Tibial artery (tissue), 4 donors: ENCODE data around the gene LRRC4B.

Experiments
- DNase-seq, 2 donors: peaks; one replicate each; pipeline ENCODE4 v3.0.0-alpha.2; 2019
- H3K27ac ChIP-seq, 2 donors: fragments of 200-600 bp; sonication (generic) in 1 of 2; 1 replicate in 1 of 2; 2 replicates in 1 of 2; pipeline ENCODE4 v1.5.1; 2018 to 2019; ENCODE audit warnings: mild to moderate bottlenecking in 1 of 2
- H3K27me3 ChIP-seq, 2 donors: fragments of 200-600 bp; sonication (generic) in 1 of 2; one replicate each; pipeline versions ENCODE4 v1.5.1 to v1.6.0; 2016 to 2019
- H3K36me3 ChIP-seq, 3 donors: fragments of 200-600 bp; sonication (generic) in 2 of 3; one replicate each; pipeline ENCODE4 v1.5.1; 2016 to 2019; ENCODE audit warnings: mild to moderate bottlenecking in 2 of 3
- H3K4me1 ChIP-seq, 4 donors: fragments of 200-600 bp; sonication (generic) in 2 of 4; 1 replicate in 3 of 4; 2 replicates in 1 of 4; pipeline ENCODE4 v1.5.1; 2016 to 2019
- H3K4me3 ChIP-seq, 2 donors: fragments of 200-600 bp; sonication (generic) in 1 of 2; 1 replicate in 1 of 2; 2 replicates in 1 of 2; pipeline ENCODE4 v1.5.1; 2018 to 2019; ENCODE audit warnings: mild to moderate bottlenecking in 2 of 2
- H3K9me3 ChIP-seq, 3 donors: fragments of 200-600 bp; sonication (generic) in 1 of 3; one replicate each; pipeline ENCODE4 v1.5.1; 2016 to 2019
- CTCF ChIP-seq, 2 experiments: fragments of 200-600 bp in 1 of 2; fragments of 450-650 bp in 1 of 2; IDR thresholded peaks; one replicate each; pipeline ENCODE4 v1.5.1; 2017 to 2019; ENCODE audit warnings: antibody characterized with exemption in 2 of 2, mild to moderate bottlenecking in 1 of 2, moderate library complexity in 1 of 2
- intact Hi-C: fragments of 100-400 bp; cut with DNase I; formaldehyde crosslinking; loops from one replicate; pipeline ENCODE4 v1.15.0; 2023; ENCODE audit warnings: low total_unique reads

LRRC4B gene

GRCh38 chr19:50557009-50557613 is 11.1 kb downstream of the LRRC4B start:
- Histone ChIP-seq H3K27ac (no peak overlapping the region), H3K9me3 (no peaks in the 10 kb centered on the region), H3K4me3 (peak overlapping the region in 1 of 2 donors; percentile 51), H3K27me3 (peaks cover 0 to 81% of the 10 kb centered on the region in 2 donors), H3K36me3 (no peaks in the 10 kb centered on the region), H3K4me1 (peaks cover 0 to 14% (median 12%) of the 10 kb centered on the region in 4 donors)
- DNase-seq: no peak
- intact Hi-C loops: no loop called here
- TF ChIP-seq CTCF (IDR thresholded peaks at IDR 0.05): no peak

DNA sequence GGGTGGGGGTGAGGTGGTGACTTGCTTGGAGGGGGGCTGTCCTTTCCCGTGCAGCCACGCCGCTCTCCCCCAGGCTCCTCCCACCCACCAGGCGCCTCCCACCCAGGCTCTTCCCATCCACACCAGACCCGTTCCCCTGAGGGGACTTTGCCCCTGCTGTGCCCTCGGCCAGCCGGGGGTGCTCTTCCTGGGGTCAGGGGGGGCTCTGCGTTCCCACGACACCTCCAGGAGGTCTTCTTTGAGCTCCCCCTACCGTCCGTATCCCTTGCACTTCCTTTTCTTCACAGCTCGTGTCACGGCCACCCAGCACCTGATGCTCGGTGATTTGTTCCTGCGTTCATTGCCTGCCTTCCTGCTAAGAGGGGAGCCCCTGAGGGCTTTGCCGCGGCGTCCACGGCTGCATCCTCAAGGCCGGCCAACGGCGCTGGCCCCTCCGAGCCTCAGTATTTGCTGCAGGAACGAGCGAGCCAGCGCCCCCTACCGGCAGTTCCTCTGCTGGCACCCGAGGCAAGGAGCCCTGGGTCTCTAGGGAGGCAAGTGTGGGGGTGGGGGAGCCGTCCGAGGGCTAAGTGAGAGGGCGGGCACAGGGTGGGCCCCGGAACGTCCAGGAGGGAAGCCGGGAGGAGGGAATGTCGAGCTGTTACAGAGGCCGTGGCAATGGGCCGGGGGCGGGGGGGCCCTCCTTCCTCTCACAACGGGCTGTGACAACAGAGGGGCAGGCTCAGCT is 11.8 kb downstream of the LRRC4B start:
- Histone ChIP-seq H3K27ac (no peak overlapping the region), H3K36me3 (no peaks in the 10 kb centered on the region), H3K4me3 (peak overlapping the region; percentile 42 to 51), H3K4me1 (peaks cover 0 to 19% (median 15%) of the 10 kb centered on the region in 4 donors), H3K9me3 (no peaks in the 10 kb centered on the region), H3K27me3 (peaks cover 0 to 80% of the 10 kb centered on the region in 2 donors)
- peak; percentile 67 to 83 for TF ChIP-seq CTCF (IDR thresholded peaks at IDR 0.05)
- intact Hi-C loops: no loop called here
- DNase-seq: peak; percentile 31 to 78

DNA sequence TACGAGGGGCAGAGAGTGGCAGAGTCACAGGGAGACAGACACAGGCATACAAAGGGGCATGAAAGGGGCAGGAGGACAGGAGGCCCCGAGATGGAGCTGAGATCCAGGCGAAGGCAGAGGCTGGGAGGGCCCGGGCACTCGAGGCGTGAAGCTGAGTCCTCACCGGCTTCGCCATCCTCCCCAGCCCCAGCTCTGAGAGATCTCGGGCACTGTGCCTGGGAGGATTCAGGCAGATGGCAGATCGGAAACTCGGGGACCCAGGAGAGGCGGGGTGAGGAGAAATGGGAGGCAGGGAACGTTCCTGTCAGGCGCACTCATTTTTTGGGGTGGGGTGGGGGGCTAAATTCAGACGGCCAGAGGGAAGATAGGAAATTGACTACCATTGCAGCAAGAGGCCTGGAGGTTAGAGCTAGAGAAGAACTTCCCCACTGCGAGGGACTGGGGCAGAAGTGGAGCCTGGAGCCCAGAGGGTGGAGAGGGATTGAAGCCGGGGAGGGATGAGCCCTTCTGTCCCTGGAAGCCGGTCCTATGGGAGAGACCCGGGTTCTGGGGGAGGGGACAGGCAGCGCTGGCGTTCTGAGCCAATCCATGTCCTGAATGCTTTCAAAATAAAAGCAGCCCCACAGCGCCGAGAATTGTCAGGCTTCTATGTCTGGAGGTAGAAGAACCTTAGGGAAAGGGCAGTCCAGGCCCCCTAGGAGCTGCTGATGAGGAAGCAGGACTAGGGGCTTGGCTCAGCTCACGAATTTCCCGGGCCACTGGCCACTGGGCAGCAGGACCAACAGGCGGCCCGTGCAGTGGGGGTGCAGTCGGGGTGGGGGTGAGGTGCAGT is 12.6 kb downstream of the LRRC4B start:
- DNase-seq: no peak
- peak overlapping the region; percentile 42 to 51 for H3K4me3 ChIP-seq
- H3K9me3 ChIP-seq: no peaks in the 10 kb centered on the region
- no peak for TF ChIP-seq CTCF (IDR thresholded peaks at IDR 0.05)
- no peak overlapping the region for H3K27ac ChIP-seq
- H3K4me1 ChIP-seq: peaks cover 0 to 19% (median 15%) of the 10 kb centered on the region in 4 donors
- intact Hi-C loops: no loop called here
- H3K36me3 ChIP-seq: no peaks in the 10 kb centered on the region
- peaks cover 0 to 82% of the 10 kb centered on the region in 2 donors for H3K27me3 ChIP-seq

GRCh38 chr19:50555033-50555432 is 13.2 kb downstream of the LRRC4B start:
- no peak overlapping the region for H3K27ac ChIP-seq
- H3K4me1 ChIP-seq: peaks cover 0 to 22% (median 16%) of the 10 kb centered on the region in 4 donors
- no peak for DNase-seq
- peaks cover 0 to 78% of the 10 kb centered on the region in 2 donors for H3K27me3 ChIP-seq
- no peak overlapping the region for H3K4me3 ChIP-seq
- H3K9me3 ChIP-seq: no peaks in the 10 kb centered on the region
- intact Hi-C loops: no loop called here
- TF ChIP-seq CTCF (IDR thresholded peaks at IDR 0.05): no peak
- H3K36me3 ChIP-seq: no peaks in the 10 kb centered on the region

- intact Hi-C loops: no loop called here
- no peaks in the 10 kb centered on the region for H3K9me3 ChIP-seq
- no peak for DNase-seq
- no peak overlapping the region for H3K4me3 ChIP-seq
- H3K36me3 ChIP-seq: no peaks in the 10 kb centered on the region
- no peak overlapping the region for H3K27ac ChIP-seq
- peaks cover 0 to 30% (median 18%) of the 10 kb centered on the region in 4 donors for H3K4me1 ChIP-seq
- TF ChIP-seq CTCF (IDR thresholded peaks at IDR 0.05): no peak
- peaks cover 0 to 81% of the 10 kb centered on the region in 2 donors for H3K27me3 ChIP-seq
Measured at GRCh38 chr19:50554212-50554611, 14.0 kb downstream of the LRRC4B start.
